PC-9 (cell line): ENCODE results near the gene ANKAR. TPM values are rescaled to one million over a fixed set of nuclear protein-coding genes. Genes with fewer than 3 reads are reported as not detected.

ENCODE experiments used
- BruUV-seq: library from RNA; stranded (reverse); fragments of 400-500 nt; replicated peaks from 2 replicates; lab custom pipeline; 2021; lab: Mats Ljungman, UMichigan
- CTCF ChIA-PET: fragments of 300-600 bp; sonication (Branson Sonifier 250); formaldehyde crosslinking; loops from one replicate; lab custom pipeline; 2022; ENCODE audit warnings: antibody characterized with exemption; lab: Charles Lee
- POLR2A ChIA-PET: fragments of 300-600 bp; sonication (Branson Sonifier 250); formaldehyde crosslinking; loops from one replicate; lab custom pipeline; 2022; ENCODE audit warnings: antibody characterized with exemption; ENCODE audit not compliant: unreplicated experiment; lab: Charles Lee
- DNase-seq, 2 experiments: peaks; one replicate each; pipeline versions ENCODE4 v3.0.0 to v3.0.0-alpha.2; 2015 to 2022; ENCODE audit warnings: mixed read lengths in 1 of 2
- H2AFZ ChIP-seq: fragments of 200-600 bp; sonication (generic); 2 replicates; pipeline ENCODE4 v1.8.1; 2017; ENCODE audit warnings: antibody characterized with exemption
- H3F3A ChIP-seq: fragments of 200-600 bp; sonication (generic); 2 replicates; pipeline ENCODE4 v1.8.1; 2017; ENCODE audit warnings: antibody characterized with exemption, mild to moderate bottlenecking, low read depth; ENCODE audit not compliant: insufficient read depth
- H3K27ac ChIP-seq: fragments of 200-600 bp; sonication (generic); 2 replicates; pipeline ENCODE4 v1.6.1; 2016; ENCODE audit warnings: mixed run types
- H3K27me3 ChIP-seq: fragments of 200-600 bp; sonication (generic); 2 replicates; pipeline ENCODE4 v1.6.1; 2016; ENCODE audit warnings: low read depth, mixed run types; ENCODE audit not compliant: insufficient read depth
- H3K36me3 ChIP-seq: fragments of 200-600 bp; sonication (generic); 2 replicates; pipeline ENCODE4 v1.6.1; 2016; ENCODE audit warnings: low read depth, mixed run types
- H3K4me1 ChIP-seq: fragments of 200-600 bp; sonication (generic); replicated peaks from 2 replicates; pipeline ENCODE4 v1.6.1; 2016; ENCODE audit warnings: mixed run types; ENCODE audit not compliant: insufficient read depth
- H3K4me2 ChIP-seq: fragments of 200-600 bp; sonication (generic); 2 replicates; pipeline ENCODE4 v1.6.1; 2017; ENCODE audit warnings: mixed run types
- H3K4me3 ChIP-seq: fragments of 200-600 bp; sonication (generic); 2 replicates; pipeline ENCODE4 v1.6.1; 2016; ENCODE audit warnings: mixed run types
- H3K79me2 ChIP-seq: fragments of 200-600 bp; sonication (generic); 2 replicates; pipeline ENCODE4 v1.6.1; 2017; ENCODE audit warnings: low read depth, mixed run types
- H3K9me2 ChIP-seq: fragments of 200-600 bp; sonication (generic); 2 replicates; pipeline ENCODE4 v1.8.1; 2017; ENCODE audit warnings: mild to moderate bottlenecking; ENCODE audit not compliant: insufficient read depth
- H3K9me3 ChIP-seq: fragments of 200-600 bp; sonication (generic); 2 replicates; pipeline ENCODE4 v1.8.1; 2016; ENCODE audit warnings: low read depth; ENCODE audit not compliant: insufficient read depth
- H4K20me1 ChIP-seq: fragments of 200-600 bp; sonication (generic); 2 replicates; pipeline ENCODE4 v1.8.1; 2017; ENCODE audit not compliant: insufficient read depth
- CTCF ChIP-seq: fragments of 200-600 bp; sonication (generic); conservative IDR thresholded peaks from 2 replicates; pipeline ENCODE4 v1.6.1; 2017; ENCODE audit warnings: mixed run types, antibody characterized with exemption, mild to moderate bottlenecking, moderate library complexity
- EZH2 ChIP-seq: fragments of 200-600 bp; sonication (generic); IDR thresholded peaks from 2 replicates; pipeline ENCODE4 v1.8.0; 2017; ENCODE audit warnings: antibody characterized with exemption, low read depth
- intact Hi-C: fragments of 100-400 bp; cut with micrococcal nuclease; formaldehyde crosslinking; loops from one replicate; pipeline ENCODE4 v1.10.0; 2022; ENCODE audit not compliant: unreplicated experiment
- total RNA-seq: library from RNA; stranded (reverse); gene quantifications from 2 replicates; pipeline ENCODE4 v1.2.3, GENCODE V29; 2021

The ANKAR gene
- total RNA-seq, 1 experiment from 2014 or later = 3.6 TPM

- H3K36me3 ChIP-seq = no peaks in the 10 kb centered on the region
These were observed 46.7 kb upstream of the ANKAR start for GRCh38 chr2:189627789-189628188.

GRCh38 chr2:189628817-189629530 is 45.5 kb upstream of the ANKAR start:
- intact Hi-C loops = no loop called here
- Histone ChIP-seq H3K4me3 (no peak overlapping the region), H3K9me3 (no peaks in the 10 kb centered on the region), H3K4me2 (no peak overlapping the region), H3K79me2 (no peaks in the 10 kb centered on the region), H3K9me2 (no peaks in the 10 kb centered on the region; the same call in 1 of the 2 replicates), H3K36me3 (no peaks in the 10 kb centered on the region), H3K4me1 (peaks cover 12% of the 10 kb centered on the region), H4K20me1 (no peaks in the 10 kb centered on the region), H3K27ac (no peak overlapping the region), H2AFZ (no peak overlapping the region), H3F3A (no peaks in the 10 kb centered on the region), H3K27me3 (no peaks in the 10 kb centered on the region)
- TF ChIP-seq CTCF = no peak
- BruUV-seq = no TSS peak
- DNase-seq = no peak
- POLR2A ChIA-PET = no interaction called here
- CTCF ChIA-PET = no interaction called here

More at GRCh38 chr2:189627789-189628188, 46.7 kb upstream of the ANKAR start:
- no peaks in the 10 kb centered on the region for H3K9me3 ChIP-seq
- no peak overlapping the region for H3K27ac ChIP-seq
- H3K27me3 ChIP-seq = no peaks in the 10 kb centered on the region
- H2AFZ ChIP-seq = no peak overlapping the region
- H3K4me2 ChIP-seq = no peak overlapping the region
- CTCF ChIA-PET = interaction anchor here (0.7 kb wide), 1 partner anchor 150 kb away, joined by 3 read pairs; no protein-coding TSS in a partner anchor
- no peak for DNase-seq
- intact Hi-C loops = loop anchor here (2.0 kb wide), 1 partner anchor 75 kb away; no protein-coding TSS in a partner anchor
- no peak overlapping the region for H3K4me3 ChIP-seq
- no peaks in the 10 kb centered on the region for H3F3A ChIP-seq
- POLR2A ChIA-PET = no interaction called here
- H3K79me2 ChIP-seq = no peaks in the 10 kb centered on the region
- no peaks in the 10 kb centered on the region; the same call in 1 of the 2 replicates for H3K9me2 ChIP-seq
- no peaks in the 10 kb centered on the region for H4K20me1 ChIP-seq
- BruUV-seq = no TSS peak
- H3K4me1 ChIP-seq = peaks cover 12% of the 10 kb centered on the region
- no peak for TF ChIP-seq EZH2
- no peak for TF ChIP-seq CTCF

- Histone ChIP-seq H3K79me2 (no peaks in the 10 kb centered on the region), H3K4me2 (no peak overlapping the region), H3K4me3 (no peak overlapping the region), H3K27ac (no peak overlapping the region), H3K36me3 (no peaks in the 10 kb centered on the region), H3K9me3 (no peaks in the 10 kb centered on the region), H2AFZ (no peak overlapping the region), H3K9me2 (no peaks in the 10 kb centered on the region; the same call in 1 of the 2 replicates), H3K27me3 (no peaks in the 10 kb centered on the region), H3F3A (no peaks in the 10 kb centered on the region), H3K4me1 (peaks cover 5% of the 10 kb centered on the region), H4K20me1 (no peaks in the 10 kb centered on the region)
- POLR2A ChIA-PET = no interaction called here
- CTCF ChIA-PET = interaction anchor here (0.7 kb wide), 1 partner anchor 397 kb away, joined by 6 read pairs; no protein-coding TSS in a partner anchor
- no peak for DNase-seq
- intact Hi-C loops = no loop called here
- TF ChIP-seq CTCF = no peak
- TF ChIP-seq EZH2 = no peak
- no TSS peak for BruUV-seq
These were observed 44.7 kb upstream of the ANKAR start for GRCh38 chr2:189629531-189630453.
